Activated naive CD4-positive, alpha-beta T cell (primary cell): ENCODE results near the gene MOGAT3.

Source experiments
- DNase-seq, 4 experiments: peaks; one replicate each; lab custom pipeline; 2025; lab: John Stamatoyannopoulos, UW

Gene MOGAT3

GRCh38 chr7:101172005-101172853, 28.6 kb downstream of the MOGAT3 start:
- no peak for DNase-seq

- DNase-seq, result no peak
These were observed 29.4 kb downstream of the MOGAT3 start for GRCh38 chr7:101171442-101171837.

GRCh38 chr7:101170617-101171441, 30.0 kb downstream of the MOGAT3 start:
- DNase-seq, result no peak

GRCh38 chr7:101169838-101170551, 30.8 kb downstream of the MOGAT3 start:
- peak; percentile 20 to 69 (median 62) for DNase-seq

GRCh38 chr7:101169110-101169837, 31.6 kb downstream of the MOGAT3 start:
- no peak for DNase-seq

- no peak for DNase-seq
These were observed 32.3 kb downstream of the MOGAT3 start for GRCh38 chr7:101168412-101169049.

GRCh38 chr7:101167645-101168411, 33.0 kb downstream of the MOGAT3 start:
- no peak for DNase-seq

- no peak for DNase-seq
These were observed 33.8 kb downstream of the MOGAT3 start for GRCh38 chr7:101166909-101167644.

GRCh38 chr7:101166648-101166908, 34.3 kb downstream of the MOGAT3 start:
- DNase-seq, result no peak

GRCh38 chr7:101165958-101166647, 34.7 kb downstream of the MOGAT3 start:
- DNase-seq, result no peak

- DNase-seq, result peak; percentile 61 to 91 (median 86)
These were observed 35.5 kb downstream of the MOGAT3 start, which contains the start of gene VGF for GRCh38 chr7:101165075-101165957. VGF (minus strand) TSS chr7:101165569; CDS start chr7:101164843, 726 bp downstream.

GRCh38 chr7:101164071-101164840, 36.6 kb downstream of the MOGAT3 start:
- no peak for DNase-seq

GRCh38 chr7:101163279-101164070, 37.4 kb downstream of the MOGAT3 start:
- DNase-seq, result no peak

- no peak for DNase-seq
These were observed 38.1 kb downstream of the MOGAT3 start for GRCh38 chr7:101162551-101163278.

- DNase-seq, result no peak
These were observed 39.0 kb downstream of the MOGAT3 start for GRCh38 chr7:101161692-101162471.
